Ovary (tissue), 3 donors: ENCODE data around the gene DEAF1.

Source experiments
- CTCF ChIP-seq, 3 donors: fragments of 450-650 bp in 2 of 3; fragments of 200-600 bp in 1 of 3; IDR thresholded peaks; one replicate each; pipeline versions ENCODE4 v1.5.1 to v1.8.0; 2016 to 2022; ENCODE audit warnings: antibody characterized with exemption in 3 of 3, mild to moderate bottlenecking in 1 of 3
- EP300 ChIP-seq: sonication (generic); formaldehyde crosslinking; IDR thresholded peaks from one replicate; pipeline ENCODE4 v1.6.1; 2017; ENCODE audit warnings: antibody characterized with exemption
- POLR2A ChIP-seq: fragments of 450-650 bp; IDR thresholded peaks from one replicate; pipeline ENCODE4 v1.6.1; 2017; ENCODE audit warnings: antibody characterized with exemption, mild to moderate bottlenecking, moderate library complexity
- donor health status: DM: no; HTN: no; CAD: no.

- no peak for TF ChIP-seq POLR2A
- no peak for TF ChIP-seq CTCF (IDR thresholded peaks at IDR 0.05)
- no peak for TF ChIP-seq EP300
Observed at GRCh38 chr11:726278-727220, 31.5 kb upstream of the DEAF1 start.
